ENCODE results near the gene ZKSCAN3. TPM values are rescaled to one million over a fixed set of nuclear protein-coding genes. Genes with fewer than 3 reads are reported as not detected.
A peak's percentile ranks its signal among the peaks of the same experiment; 100 is the strongest.

Gene ZKSCAN3
- total RNA-seq, 1 experiment from 2014 or later, result 1.9 TPM

GRCh38 chr6:28333599-28334018 lies 16.1 kb upstream of the ZKSCAN3 start:
- BruUV-seq (replicated peaks), result no TSS peak
- DNase-seq (no peak), ATAC-seq (no peak)
- Histone ChIP-seq H3K36me3 (ENCODE audit: low read depth, low read length) (0 out of 2 replicates have a peak, but pooled peaks cover 6% of the 10 kb centered on the region), H3K4me2 (ENCODE audit: low read length) (no peak overlapping the region), H3K79me2 (ENCODE audit: low read length) (no peaks in the 10 kb centered on the region), H3K4me1 (ENCODE audit: insufficient read depth, low read length) (peaks cover 12% of the 10 kb centered on the region), H3K9ac (ENCODE audit: low read length) (no peak overlapping the region), H3K4me3 (ENCODE audit: low read length) (no peak overlapping the region), H4K20me1 (ENCODE audit: low read length) (no peaks in the 10 kb centered on the region), H2AFZ (ENCODE audit: low read length) (no peak overlapping the region), H3K9me2 (replicated peaks; ENCODE audit: low read length) (no peaks in the 10 kb centered on the region), H3F3A (ENCODE audit: low read length, unreplicated experiment) (no peaks in the 10 kb centered on the region), H3K27me3 (ENCODE audit: low read length) (no peaks in the 10 kb centered on the region), H3K27ac (ENCODE audit: low read length) (no peak overlapping the region), H3K9me3 (ENCODE audit: low read length) (no peaks in the 10 kb centered on the region)
- ChIA-PET CTCF (no interaction called here), POLR2A (ENCODE audit: unreplicated experiment) (no interaction called here)
- TF ChIP-seq CTCF (conservative IDR thresholded peaks at IDR 0.05; ENCODE audit: low read depth, low read length) (no peak), EZH2 (IDR thresholded peaks at IDR 0.05; ENCODE audit: low read length, unreplicated experiment) (no peak), EZH2phosphoT487 (IDR thresholded peaks at IDR 0.05; ENCODE audit: borderline replicate concordance, low read length) (no peak)
- intact Hi-C loops (cut with micrococcal nuclease), result no loop called here

GRCh38 chr6:28334286-28335039 lies 15.3 kb upstream of the ZKSCAN3 start:
- no peak for ATAC-seq
- POLR2A ChIA-PET (ENCODE audit: unreplicated experiment), result no interaction called here
- no peaks in the 10 kb centered on the region for H4K20me1 ChIP-seq (ENCODE audit: low read length)
- no peaks in the 10 kb centered on the region for H3K27me3 ChIP-seq (ENCODE audit: low read length)
- H3K9me2 ChIP-seq (replicated peaks; ENCODE audit: low read length), result no peaks in the 10 kb centered on the region
- no peaks in the 10 kb centered on the region for H3F3A ChIP-seq (ENCODE audit: low read length, unreplicated experiment)
- H3K36me3 ChIP-seq (ENCODE audit: low read depth, low read length), result no peaks in the 10 kb centered on the region
- no peak overlapping the region for H3K27ac ChIP-seq (ENCODE audit: low read length)
- TF ChIP-seq EZH2phosphoT487 (IDR thresholded peaks at IDR 0.05; ENCODE audit: borderline replicate concordance, low read length), result no peak
- no peak for TF ChIP-seq CTCF (conservative IDR thresholded peaks at IDR 0.05; ENCODE audit: low read depth, low read length)
- no peak for TF ChIP-seq EZH2 (IDR thresholded peaks at IDR 0.05; ENCODE audit: low read length, unreplicated experiment)
- peaks cover 12% of the 10 kb centered on the region for H3K4me1 ChIP-seq (ENCODE audit: insufficient read depth, low read length)
- H3K4me2 ChIP-seq (ENCODE audit: low read length), result peak overlapping the region; percentile 96
- no TSS peak for BruUV-seq (replicated peaks)
- no peak overlapping the region for H2AFZ ChIP-seq (ENCODE audit: low read length)
- intact Hi-C loops (cut with micrococcal nuclease), result loop anchor here (1.0 to 5.0 kb wide), 5 partner anchors 49 to 197 kb away; partner anchors contain the start of genes PGBD1, ZSCAN26 and ZSCAN9
- H3K4me3 ChIP-seq (ENCODE audit: low read length), result peak overlapping the region; percentile 75; the same call in 1 of the 2 replicates
- H3K9ac ChIP-seq (ENCODE audit: low read length), result no peak overlapping the region
- CTCF ChIA-PET, result no interaction called here
- no peaks in the 10 kb centered on the region for H3K79me2 ChIP-seq (ENCODE audit: low read length)
- H3K9me3 ChIP-seq (ENCODE audit: low read length), result no peaks in the 10 kb centered on the region
- no peak for DNase-seq
